ENCODE measurements around the gene SPTBN1.
"Not testable (repeated sequence)": the region's sequence is repeated elsewhere in the genome, so short reads cannot be mapped to it uniquely, and the experiment has no call there.

SPTBN1 gene

DNA sequence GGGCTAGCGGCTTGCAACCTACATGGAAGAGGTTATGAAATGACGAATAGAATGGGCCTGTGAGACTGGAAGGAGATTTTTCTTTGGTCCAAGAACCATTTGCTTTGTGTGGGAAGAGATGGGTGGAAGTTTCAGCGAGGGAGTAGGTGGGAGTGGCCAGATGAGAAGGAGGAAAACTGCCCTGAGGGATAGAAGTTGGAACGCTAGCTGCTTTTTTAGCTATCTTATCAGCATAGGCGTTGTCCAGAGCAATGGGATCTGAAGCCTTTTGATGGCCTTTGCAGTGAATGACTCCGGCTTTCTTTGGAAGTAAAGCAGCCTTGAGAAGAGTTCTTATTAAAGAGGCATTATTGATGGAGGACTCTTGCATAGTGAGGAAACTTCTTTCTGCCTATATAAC lies 52.4 kb downstream of the SPTBN1 start:
- DNase-seq = no peak

DNA sequence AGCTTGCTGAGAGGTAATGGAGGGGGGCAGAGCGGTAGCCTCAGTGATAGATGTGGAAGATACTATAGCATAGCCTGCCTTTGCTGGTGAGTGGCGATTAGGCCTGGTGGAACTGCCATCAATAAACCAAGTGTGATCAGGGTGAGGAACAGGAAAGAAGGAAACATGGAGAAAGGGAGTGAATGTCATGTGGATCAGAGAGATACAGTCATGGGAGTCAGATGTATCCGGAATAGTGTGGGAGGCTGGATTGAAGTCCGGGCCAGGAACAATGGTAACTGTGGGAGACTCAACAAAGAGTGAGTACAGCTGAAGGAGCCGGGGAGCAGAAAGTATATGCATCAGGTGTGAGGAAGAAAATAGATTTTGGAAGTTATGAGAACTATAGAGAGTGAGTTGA lies 52.9 kb downstream of the SPTBN1 start:
- DNase-seq = not testable (repeated sequence)

DNA sequence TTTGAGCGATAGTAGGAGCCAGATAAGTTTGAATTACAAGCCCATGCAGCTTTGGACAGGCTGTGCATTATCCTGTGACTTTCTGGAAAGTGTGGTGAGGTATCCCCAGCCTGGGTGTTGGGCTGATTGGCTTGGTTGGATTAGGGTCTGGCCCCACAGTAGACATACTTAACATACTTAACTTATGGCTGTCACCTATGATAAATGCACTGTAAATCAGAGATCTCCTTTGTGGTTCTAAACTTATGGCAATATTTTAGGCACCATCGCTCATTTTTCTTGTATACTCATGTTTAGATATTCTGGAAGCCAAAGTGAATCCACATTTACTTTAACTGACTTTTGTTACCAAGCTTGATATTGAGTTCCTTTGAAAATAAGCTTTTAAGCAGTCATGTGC lies 54.8 kb downstream of the SPTBN1 start:
- DNase-seq = no peak

DNA sequence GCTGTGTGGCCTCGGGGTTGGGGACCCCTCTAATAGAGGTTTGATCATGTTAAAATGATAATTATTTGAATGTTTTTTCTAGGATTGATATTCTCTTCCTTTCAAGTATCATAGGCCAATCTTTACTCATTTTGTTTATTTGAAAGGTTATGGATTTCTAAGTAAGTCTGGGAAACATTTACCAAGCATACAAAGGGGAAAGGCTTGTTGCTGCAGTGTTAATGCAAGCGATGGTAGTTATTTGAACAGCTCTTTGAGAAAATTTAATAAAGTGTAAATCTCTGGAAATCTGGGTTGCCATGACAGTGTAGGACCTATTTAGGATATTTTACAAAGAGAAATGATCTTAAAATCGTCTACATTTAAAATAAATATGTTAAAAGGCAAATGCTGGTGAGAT lies 56.1 kb downstream of the SPTBN1 start:
- no peak for DNase-seq

DNA sequence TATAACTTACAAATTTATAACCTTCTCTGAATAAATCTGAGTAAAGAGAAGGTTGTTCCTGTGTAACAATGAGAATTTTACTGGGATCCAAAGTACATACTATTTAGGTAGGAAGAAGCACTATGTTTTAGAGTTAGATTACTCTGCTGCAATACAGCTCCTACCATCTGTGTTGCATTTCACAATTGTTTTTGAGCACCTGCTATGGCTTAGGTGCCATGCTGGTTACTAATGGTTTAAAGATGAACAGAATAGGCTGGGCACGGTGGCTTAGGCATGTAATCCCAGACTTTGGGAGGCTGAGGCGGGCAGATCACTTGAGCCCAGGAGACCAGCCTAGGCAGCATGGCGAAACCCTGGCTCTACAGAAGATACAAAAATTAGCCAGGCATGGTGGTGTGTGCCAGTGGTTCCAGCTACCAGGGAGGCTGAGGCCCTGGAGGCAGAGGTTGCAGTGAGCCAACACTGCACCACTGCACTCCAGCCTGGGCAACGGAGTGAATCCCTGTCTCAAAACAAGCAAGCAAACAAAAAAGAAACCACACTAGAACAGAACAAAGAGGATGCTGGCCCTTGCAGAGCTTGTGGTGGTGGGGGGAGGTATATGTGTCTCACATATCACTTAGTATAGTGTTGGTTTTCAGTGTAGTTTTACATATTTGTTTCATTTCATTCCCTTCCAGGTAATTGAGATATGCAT lies 56.7 kb downstream of the SPTBN1 start:
- no peak for DNase-seq

- no peak for DNase-seq
These were observed 57.2 kb downstream of the SPTBN1 start for GRCh38 chr2:54513363-54513715.

GRCh38 chr2:54514822-54515569 lies 58.9 kb downstream of the SPTBN1 start:
- no peak for DNase-seq

DNA sequence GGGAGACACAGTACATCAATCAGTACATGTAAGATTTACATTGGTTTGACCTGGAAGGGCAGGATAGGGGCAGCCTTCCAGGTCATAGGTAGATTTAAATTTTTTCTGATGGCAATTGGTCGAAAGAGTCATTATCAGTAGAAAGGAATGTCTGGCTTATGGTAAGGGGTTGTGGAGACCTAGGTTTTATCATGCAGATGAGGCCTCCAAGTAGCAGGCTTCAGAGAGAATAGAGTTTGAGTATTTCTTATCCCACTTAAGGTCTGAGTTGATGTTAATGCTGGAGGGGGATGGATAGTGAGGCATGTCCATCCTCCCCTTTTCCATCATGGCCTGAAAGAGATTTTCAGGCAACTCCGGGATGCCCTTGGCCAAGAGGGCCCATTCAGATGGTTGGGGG lies 60.7 kb downstream of the SPTBN1 start:
- DNase-seq = no peak

DNA sequence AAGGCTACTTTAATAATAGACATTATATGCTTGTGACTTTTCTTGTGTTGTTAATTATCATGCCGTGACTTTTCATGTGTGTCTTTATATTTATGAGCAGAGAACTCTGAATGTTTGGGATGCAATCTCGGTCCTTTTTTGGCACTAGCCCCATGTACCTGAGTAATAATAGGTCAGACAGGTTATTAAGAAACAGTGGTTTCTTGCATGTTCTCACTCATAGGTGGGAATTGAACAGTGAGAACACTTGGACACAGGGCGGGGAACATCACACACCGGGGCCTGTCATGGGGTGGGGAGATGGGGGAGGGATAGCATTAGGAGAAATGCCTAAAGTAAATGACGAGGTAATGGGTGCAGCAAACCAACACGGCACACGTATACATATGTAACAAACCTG lies 61.9 kb downstream of the SPTBN1 start:
- not testable (repeated sequence) for DNase-seq

GRCh38 chr2:54518430-54518829 lies 62.3 kb downstream of the SPTBN1 start:
- DNase-seq = no peak

DNA sequence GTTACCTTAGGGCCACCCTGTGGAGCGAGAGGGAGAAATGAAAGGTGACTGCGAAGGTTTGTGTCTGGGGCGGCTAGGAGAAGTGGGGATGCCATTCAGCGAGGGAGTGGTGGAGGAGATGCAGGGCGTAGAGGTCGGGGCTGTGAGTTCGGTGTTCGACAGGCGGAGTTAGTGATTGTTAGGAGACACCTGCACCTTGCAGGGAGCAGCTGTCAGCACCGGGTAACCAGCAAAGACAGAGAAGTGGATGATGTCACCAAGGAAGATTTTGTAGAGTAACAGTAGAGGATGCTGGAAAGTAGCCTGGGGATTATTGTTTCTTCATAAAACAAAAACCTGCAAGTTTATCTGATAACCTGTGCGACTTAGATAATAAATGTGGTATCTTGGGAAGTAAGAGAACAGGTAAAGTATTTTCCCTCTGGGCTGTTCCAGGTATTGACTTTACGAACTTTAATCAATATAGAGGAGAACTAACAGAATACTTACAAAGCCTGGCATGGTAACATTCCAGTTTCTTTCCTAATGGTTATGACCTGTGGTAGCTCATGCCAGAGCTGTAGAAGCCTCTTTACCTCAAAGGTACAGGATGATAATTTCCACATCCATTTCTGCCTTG lies 63.8 kb downstream of the SPTBN1 start:
- no peak for DNase-seq

- DNase-seq = no peak
These were observed 64.6 kb downstream of the SPTBN1 start for GRCh38 chr2:54520687-54521086.

DNA sequence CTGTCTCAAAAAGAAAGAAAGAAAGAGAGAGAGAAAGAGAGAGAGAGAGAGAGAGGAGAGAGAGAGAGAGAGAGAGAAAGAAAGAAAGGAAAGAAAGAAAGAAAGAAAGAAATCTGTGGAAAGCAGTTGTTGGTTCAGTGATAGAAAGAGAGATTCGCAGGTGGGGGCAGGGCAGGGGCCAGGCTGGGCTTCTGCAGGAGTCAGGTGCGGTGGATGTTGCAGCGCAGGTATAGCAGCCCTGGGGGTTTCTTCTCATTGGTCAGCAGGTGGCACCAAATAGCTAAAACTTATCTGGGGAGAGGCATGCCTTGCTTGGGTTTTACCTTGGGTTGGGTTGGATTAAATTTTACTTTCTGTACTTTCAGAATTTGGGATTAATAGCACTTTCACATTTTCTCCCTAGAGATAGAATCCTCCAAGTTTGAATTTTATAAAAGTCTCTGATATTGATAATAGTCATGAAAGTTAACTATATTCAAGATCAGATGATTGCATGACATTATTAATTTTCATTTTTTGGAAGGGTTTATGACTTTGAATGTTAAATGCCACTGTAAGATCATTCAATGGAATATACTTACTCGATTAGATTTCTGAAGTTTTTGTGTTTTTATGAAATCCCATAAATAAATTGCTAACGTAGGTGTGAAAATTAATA lies 66.6 kb downstream of the SPTBN1 start:
- DNase-seq = peak; percentile 16 to 51 (median 30)

DNA sequence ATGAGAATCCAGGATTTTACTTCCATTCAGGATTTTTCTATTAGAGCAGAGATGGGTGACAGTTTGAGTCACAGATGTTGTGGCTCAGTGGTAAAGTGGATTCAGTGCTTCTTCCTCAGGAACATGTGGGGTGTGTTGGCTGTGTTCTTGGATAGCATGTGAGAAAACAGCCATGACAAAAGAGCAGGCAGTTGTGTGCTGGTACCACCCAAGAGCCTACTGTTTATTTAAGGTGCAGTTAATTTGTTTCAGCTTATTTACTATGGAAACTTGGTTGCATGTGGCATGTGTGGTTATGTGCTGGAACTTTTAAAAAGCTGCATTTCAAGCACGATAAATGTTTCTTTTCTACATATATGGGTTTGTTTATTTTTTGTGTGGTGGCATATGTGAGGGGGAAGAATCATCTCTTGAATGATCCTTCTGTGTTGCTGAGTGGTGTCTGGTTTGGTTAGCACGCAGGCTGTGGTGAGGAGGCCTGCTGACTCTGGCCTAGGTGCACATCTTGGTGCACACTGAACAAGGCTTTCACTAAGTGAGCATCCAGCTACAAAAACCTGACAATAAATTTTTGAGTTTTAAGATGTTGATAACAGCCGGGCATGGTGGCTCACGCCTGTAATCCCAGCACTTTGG lies 67.3 kb downstream of the SPTBN1 start:
- no peak for DNase-seq

GRCh38 chr2:54524226-54524991 lies 68.3 kb downstream of the SPTBN1 start:
- DNase-seq = no peak

GRCh38 chr2:54525321-54525720 lies 69.2 kb downstream of the SPTBN1 start:
- DNase-seq = no peak

GRCh38 chr2:54526226-54526879 lies 70.2 kb downstream of the SPTBN1 start:
- DNase-seq = no peak

DNA sequence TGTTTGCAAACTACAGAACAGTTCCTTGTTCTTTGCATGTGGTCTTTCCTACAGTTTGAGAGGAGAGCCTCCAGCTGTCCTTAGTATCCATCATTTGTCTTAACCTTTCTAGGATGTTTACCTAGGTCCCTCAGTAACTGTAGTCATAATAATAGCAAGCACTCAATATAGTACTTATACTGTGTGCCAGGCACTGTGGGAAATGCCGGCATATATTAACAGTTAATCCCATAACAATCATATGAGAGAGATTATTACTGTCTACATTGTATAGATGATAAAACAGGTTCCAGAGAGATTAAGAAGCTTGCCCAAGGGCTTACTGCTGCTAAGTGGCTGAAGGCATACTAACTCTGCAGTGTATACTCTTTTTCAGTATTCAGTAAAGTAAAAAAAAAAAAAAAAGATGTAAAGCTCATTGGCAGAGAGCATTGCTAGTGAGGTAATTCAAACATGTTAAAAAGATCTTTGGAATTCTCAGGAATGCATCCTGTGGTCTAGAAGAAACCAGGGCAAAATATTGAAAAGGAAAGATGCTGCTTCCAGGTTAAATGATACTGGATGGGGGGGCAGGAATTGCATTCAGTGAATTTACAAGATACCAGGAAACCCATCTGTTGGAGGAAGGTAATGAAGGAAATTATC lies 72.3 kb downstream of the SPTBN1 start:
- no peak for DNase-seq

GRCh38 chr2:54529518-54529917 lies 73.4 kb downstream of the SPTBN1 start:
- DNase-seq = not testable (repeated sequence)

GRCh38 chr2:54529935-54530334 lies 73.8 kb downstream of the SPTBN1 start:
- no peak for DNase-seq

- no peak for DNase-seq
These were observed 75.4 kb downstream of the SPTBN1 start for GRCh38 chr2:54531558-54531957.
